ENCODE data around the gene CLIP2. TPM values are rescaled to one million over a fixed set of nuclear protein-coding genes. Genes with fewer than 3 reads are reported as not detected.
A peak's percentile ranks its signal among the peaks of the same experiment; 100 is the strongest.
"Not testable (repeated sequence)": the region's sequence is repeated elsewhere in the genome, so short reads cannot be mapped to it uniquely, and the experiment has no call there.

Gene CLIP2
- total RNA-seq, 4 donors from 2014 or later = 5.6 to 20.8 (median 10.2) TPM

GRCh38 chr7:74412603-74413002, 123.4 kb downstream of the CLIP2 start:
- TF ChIP-seq CTCF (IDR thresholded peaks at IDR 0.05) (no peak), POLR2A (IDR thresholded peaks at IDR 0.05) (no peak)
- Histone ChIP-seq H3K9me3 (no peaks in the 10 kb centered on the region), H3K4me3 (no peak overlapping the region), H3K27ac (no peak overlapping the region), H3K4me1 (peaks cover 4 to 7% (median 7%) of the 10 kb centered on the region in 3 donors), H3K27me3 (peaks cover 0 to 11% (median 0%) of the 10 kb centered on the region in 4 donors), H3K36me3 (no peaks in the 10 kb centered on the region)
- 58 to 68% methylated on average over 2 to 3 of the region's 3 CpGs for WGBS, 2 donors
- DNase-seq = no peak
- intact Hi-C loops (cut with DNase I) = no loop called here

- H3K4me3 ChIP-seq; H3K27ac ChIP-seq; DNase-seq; H3K9me3 ChIP-seq; intact Hi-C loops (cut with DNase I); H3K36me3 ChIP-seq; H3K4me1 ChIP-seq: not testable (repeated sequence)
- WGBS, 2 donors = 50% methylated on average over 7 of the region's 7 CpGs; no CpG with 5 or more reads in 1 of the 2 donors
- H3K27me3 ChIP-seq = peaks cover 0 to 11% (median 0%) of the 10 kb centered on the region in 4 donors
These were observed 125.6 kb downstream of the CLIP2 start for GRCh38 chr7:74414595-74415333.

- 26 to 31% methylated on average over 10 to 12 of the region's 16 CpGs for WGBS, 2 donors
- DNase-seq = no peak
- Histone ChIP-seq H3K4me3 (no peak overlapping the region), H3K4me1 (peaks cover 5 to 10% (median 8%) of the 10 kb centered on the region in 3 donors), H3K9me3 (no peaks in the 10 kb centered on the region), H3K27me3 (peaks cover 0 to 5% (median 0%) of the 10 kb centered on the region in 4 donors), H3K36me3 (no peaks in the 10 kb centered on the region), H3K27ac (no peak overlapping the region)
- TF ChIP-seq POLR2A (IDR thresholded peaks at IDR 0.05) = no peak
- TF ChIP-seq CTCF (IDR thresholded peaks at IDR 0.05) = peak; percentile 80 to 95 (median 94)
- intact Hi-C loops (cut with DNase I) = no loop called here
These were observed 128.3 kb downstream of the CLIP2 start for GRCh38 chr7:74417419-74417971.

- no peak overlapping the region for H3K4me3 ChIP-seq
- no peak for TF ChIP-seq CTCF (IDR thresholded peaks at IDR 0.05)
- TF ChIP-seq POLR2A (IDR thresholded peaks at IDR 0.05) = no peak
- H3K9me3 ChIP-seq = no peaks in the 10 kb centered on the region
- H3K36me3 ChIP-seq = no peaks in the 10 kb centered on the region
- no peak overlapping the region for H3K27ac ChIP-seq
- no peak for DNase-seq
- WGBS, 2 donors = 75 to 91% methylated on average over 5 to 6 of the region's 8 CpGs
- H3K4me1 ChIP-seq = peaks cover 5 to 10% (median 8%) of the 10 kb centered on the region in 3 donors
- intact Hi-C loops (cut with DNase I) = no loop called here
- peaks cover 0 to 5% (median 0%) of the 10 kb centered on the region in 4 donors for H3K27me3 ChIP-seq
These were observed 128.9 kb downstream of the CLIP2 start for GRCh38 chr7:74418076-74418475.

- TF ChIP-seq POLR2A (IDR thresholded peaks at IDR 0.05) (no peak), CTCF (IDR thresholded peaks at IDR 0.05) (no peak)
- Histone ChIP-seq H3K27me3 (peaks cover 0 to 5% (median 0%) of the 10 kb centered on the region in 4 donors), H3K9me3 (no peaks in the 10 kb centered on the region), H3K27ac (no peak overlapping the region), H3K36me3 (no peaks in the 10 kb centered on the region), H3K4me3 (no peak overlapping the region), H3K4me1 (peaks cover 5 to 10% (median 8%) of the 10 kb centered on the region in 3 donors)
- intact Hi-C loops (cut with DNase I) = no loop called here
- no peak for DNase-seq
- 76 to 87% methylated on average over 10 of the region's 10 CpGs for WGBS, 2 donors
These were observed 129.3 kb downstream of the CLIP2 start for GRCh38 chr7:74418538-74418937.

GRCh38 chr7:74419232-74419631, 130.0 kb downstream of the CLIP2 start:
- H3K27me3 ChIP-seq; DNase-seq; H3K9me3 ChIP-seq; H3K27ac ChIP-seq; H3K4me3 ChIP-seq; intact Hi-C loops (cut with DNase I); H3K4me1 ChIP-seq; H3K36me3 ChIP-seq: not testable (repeated sequence)
- WGBS, 2 donors = 41 to 68% methylated on average over 4 of the region's 4 CpGs

Data from esophagus squamous epithelium (tissue), 5 donors.